SU-DHL-6 (cell line): Measurements from ENCODE around the gene LAGE3.
A peak's percentile ranks its signal among the peaks of the same experiment; 100 is the strongest.

Experiments
- H2AFZ ChIP-seq: fragments of 200-600 bp; sonication (generic); 2 replicates; pipeline ENCODE4 v1.6.1; 2014; ENCODE audit warnings: low read depth, mild to moderate bottlenecking, moderate library complexity, mixed read lengths, antibody characterized with exemption, low read length; ENCODE audit not compliant: severe bottlenecking
- H3F3A ChIP-seq: fragments of 200-600 bp; shearing (Covaris generic); 2 replicates; pipeline ENCODE4 v1.6.0; 2016; ENCODE audit warnings: antibody characterized with exemption, mild to moderate bottlenecking; ENCODE audit not compliant: insufficient read depth
- H3K27ac ChIP-seq: fragments of 200-600 bp; sonication (generic); 2 replicates; pipeline ENCODE4 v1.5.1; 2016; ENCODE audit warnings: low read depth, mild to moderate bottlenecking, low read length, moderate library complexity, mixed read lengths
- H3K27me3 ChIP-seq: fragments of 200-600 bp; sonication (generic), shearing (Covaris generic); 2 replicates; pipeline ENCODE4 v1.6.0; 2014; ENCODE audit warnings: mild to moderate bottlenecking, low read length
- H3K36me3 ChIP-seq: fragments of 200-600 bp; sonication (generic); 2 replicates; pipeline ENCODE4 v1.6.1; 2014; ENCODE audit warnings: mild to moderate bottlenecking, low read length, mixed read lengths
- H3K4me2 ChIP-seq: fragments of 300-600, 200-600 bp; shearing (Covaris generic), sonication (generic); 2 replicates; pipeline ENCODE4 v1.6.0; 2014; ENCODE audit warnings: low read length, low read depth, mild to moderate bottlenecking; ENCODE audit not compliant: poor library complexity, severe bottlenecking
- H3K4me3 ChIP-seq: fragments of 200-600 bp; sonication (generic); 2 replicates; pipeline ENCODE4 v1.5.1; 2014; ENCODE audit warnings: antibody characterized with exemption, low read length, mild to moderate bottlenecking, mixed read lengths; ENCODE audit not compliant: insufficient read depth, poor library complexity, severe bottlenecking
- H3K79me2 ChIP-seq: fragments of 200-600 bp; sonication (generic); 2 replicates; pipeline ENCODE4 v1.6.1; 2014; ENCODE audit warnings: mild to moderate bottlenecking, low read length, moderate library complexity; ENCODE audit not compliant: insufficient read depth
- H3K9ac ChIP-seq: fragments of 200-600 bp; sonication (generic); 2 replicates; pipeline ENCODE4 v1.7.0; 2014; ENCODE audit warnings: mild to moderate bottlenecking, low read length
- H3K9me2 ChIP-seq: fragments of 200-600 bp; sonication (generic); replicated peaks from 2 replicates; pipeline ENCODE4 v1.6.1; 2014; ENCODE audit warnings: low read length; ENCODE audit not compliant: insufficient read depth
- H3K9me3 ChIP-seq: fragments of 200-600 bp; sonication (generic); 2 replicates; pipeline ENCODE4 v1.6.1; 2014; ENCODE audit warnings: low read length, mixed read lengths; ENCODE audit not compliant: insufficient read depth
- H4K20me1 ChIP-seq: fragments of 200-600 bp; sonication (generic); 2 replicates; pipeline ENCODE4 v1.6.1; 2014; ENCODE audit warnings: low read depth, mild to moderate bottlenecking, antibody characterized with exemption, low read length, moderate library complexity, mixed read lengths
- CTCF ChIP-seq: fragments of 200-600 bp; sonication (generic); IDR thresholded peaks from one replicate; pipeline ENCODE4 v1.5.1; 2017; ENCODE audit warnings: antibody characterized with exemption, mild to moderate bottlenecking, low read length, moderate library complexity; ENCODE audit not compliant: insufficient read depth, poor library complexity, severe bottlenecking
- EZH2phosphoT487 ChIP-seq: fragments of 200-600 bp; sonication (generic), shearing (Covaris generic); conservative IDR thresholded peaks from 2 replicates; pipeline ENCODE4 v1.6.1; 2018; ENCODE audit warnings: mild to moderate bottlenecking, antibody characterized with exemption, low read length, moderate library complexity, mixed read lengths

Gene LAGE3

GRCh38 chrX:154482786-154483185 is 3.7 kb upstream of the LAGE3 start:
- Histone ChIP-seq H3K9me2 (no peaks in the 10 kb centered on the region), H2AFZ (no peak overlapping the region), H3K4me3 (no peak overlapping the region), H3K36me3 (no peaks in the 10 kb centered on the region), H3K9me3 (no peaks in the 10 kb centered on the region), H3K9ac (no peak overlapping the region), H3K27me3 (no peaks in the 10 kb centered on the region), H3K79me2 (peaks cover 18% of the 10 kb centered on the region), H3F3A (peaks cover 26% of the 10 kb centered on the region), H4K20me1 (no peaks in the 10 kb centered on the region), H3K4me2 (no peak overlapping the region), H3K27ac (peak overlapping the region; percentile 73; the same call in 1 of the 2 replicates)
- TF ChIP-seq CTCF: no peak
- no peak for TF ChIP-seq EZH2phosphoT487

- Histone ChIP-seq H3K9ac (peak overlapping the region; percentile 39), H3F3A (peaks cover 30% of the 10 kb centered on the region), H3K4me2 (peak overlapping the region; percentile 42), H3K27ac (peak overlapping the region; percentile 73), H3K36me3 (no peaks in the 10 kb centered on the region), H3K4me3 (no peak overlapping the region), H3K27me3 (no peaks in the 10 kb centered on the region), H3K79me2 (peaks cover 18% of the 10 kb centered on the region), H3K9me3 (no peaks in the 10 kb centered on the region), H4K20me1 (no peaks in the 10 kb centered on the region), H2AFZ (peak overlapping the region; percentile 83), H3K9me2 (no peaks in the 10 kb centered on the region)
- TF ChIP-seq CTCF: no peak
- TF ChIP-seq EZH2phosphoT487: no peak
Observed at GRCh38 chrX:154481911-154482601, 3.0 kb upstream of the LAGE3 start.

GRCh38 chrX:154481195-154481594 is 2.1 kb upstream of the LAGE3 start:
- no peaks in the 10 kb centered on the region for H3K27me3 ChIP-seq
- no peak overlapping the region for H3K4me3 ChIP-seq
- peaks cover 29% of the 10 kb centered on the region for H3F3A ChIP-seq
- H4K20me1 ChIP-seq: no peaks in the 10 kb centered on the region
- H3K9me3 ChIP-seq: no peaks in the 10 kb centered on the region
- H3K79me2 ChIP-seq: peaks cover 17% of the 10 kb centered on the region
- peak overlapping the region; percentile 73 for H3K27ac ChIP-seq
- H3K9me2 ChIP-seq: no peaks in the 10 kb centered on the region
- H3K4me2 ChIP-seq: peak overlapping the region; percentile 42
- TF ChIP-seq EZH2phosphoT487 (no peak), CTCF (no peak)
- no peaks in the 10 kb centered on the region for H3K36me3 ChIP-seq
- no peak overlapping the region for H2AFZ ChIP-seq
- H3K9ac ChIP-seq: peak overlapping the region; percentile 39
